ENCODE results near the gene OR1E1.
"Not testable (repeated sequence)": the region's sequence is repeated elsewhere in the genome, so short reads cannot be mapped to it uniquely, and the experiment has no call there.

GRCh38 chr17:3433215-3433614, 35.0 kb upstream of the OR1E1 start:
- not testable (repeated sequence) for TF ChIP-seq POLR2AphosphoS5 (IDR thresholded peaks at IDR 0.05; ENCODE audit: low read depth); EZH2 (IDR thresholded peaks at IDR 0.05; ENCODE audit: low read depth, unreplicated experiment); JUNB (IDR thresholded peaks at IDR 0.05; ENCODE audit: unreplicated experiment); NANOG (IDR thresholded peaks at IDR 0.05; ENCODE audit: borderline replicate concordance)
- TF ChIP-seq, protein P1, sequence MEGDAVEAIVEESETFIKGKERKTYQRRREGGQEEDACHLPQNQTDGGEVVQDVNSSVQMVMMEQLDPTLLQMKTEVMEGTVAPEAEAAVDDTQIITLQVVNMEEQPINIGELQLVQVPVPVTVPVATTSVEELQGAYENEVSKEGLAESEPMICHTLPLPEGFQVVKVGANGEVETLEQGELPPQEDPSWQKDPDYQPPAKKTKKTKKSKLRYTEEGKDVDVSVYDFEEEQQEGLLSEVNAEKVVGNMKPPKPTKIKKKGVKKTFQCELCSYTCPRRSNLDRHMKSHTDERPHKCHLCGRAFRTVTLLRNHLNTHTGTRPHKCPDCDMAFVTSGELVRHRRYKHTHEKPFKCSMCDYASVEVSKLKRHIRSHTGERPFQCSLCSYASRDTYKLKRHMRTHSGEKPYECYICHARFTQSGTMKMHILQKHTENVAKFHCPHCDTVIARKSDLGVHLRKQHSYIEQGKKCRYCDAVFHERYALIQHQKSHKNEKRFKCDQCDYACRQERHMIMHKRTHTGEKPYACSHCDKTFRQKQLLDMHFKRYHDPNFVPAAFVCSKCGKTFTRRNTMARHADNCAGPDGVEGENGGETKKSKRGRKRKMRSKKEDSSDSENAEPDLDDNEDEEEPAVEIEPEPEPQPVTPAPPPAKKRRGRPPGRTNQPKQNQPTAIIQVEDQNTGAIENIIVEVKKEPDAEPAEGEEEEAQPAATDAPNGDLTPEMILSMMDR (conservative IDR thresholded peaks at IDR 0.05; ENCODE audit: low read depth in 2 of 2) = peak in 1 of 2 experiments; percentile 31; a peak in 1 of 4 replicates
- TF ChIP-seq REST (IDR thresholded peaks at IDR 0.05; ENCODE audit: unreplicated experiment) = peak; percentile 81

Data from GM23338 (cell line).